A673 (cell line): Measurements from ENCODE around the gene TBX1. TPM values are rescaled to one million over a fixed set of nuclear protein-coding genes. Genes with fewer than 3 reads are reported as not detected.

ENCODE experiments used
- BruUV-seq: library from RNA; stranded (reverse); fragments of 400-500 nt; replicated peaks from 2 replicates; lab custom pipeline; 2021; lab: Mats Ljungman, UMichigan
- CTCF ChIA-PET: fragments of 300-600 bp; sonication (Branson Sonifier 250); formaldehyde crosslinking; loops from one replicate; lab custom pipeline; 2022; ENCODE audit warnings: antibody characterized with exemption; lab: Charles Lee
- POLR2A ChIA-PET: fragments of 300-600 bp; sonication (Branson Sonifier 250); formaldehyde crosslinking; loops from one replicate; lab custom pipeline; 2022; ENCODE audit warnings: antibody characterized with exemption; ENCODE audit not compliant: low non-redundant PET; lab: Charles Lee
- DNase-seq: peaks from one replicate; pipeline ENCODE4 v3.0.0-alpha.2; 2015; ENCODE audit warnings: low spot score
- H3K27ac ChIP-seq: fragments of 200-600 bp; sonication (generic); 2 replicates; pipeline ENCODE4 v1.5.1; 2016; ENCODE audit warnings: mixed run types, low read depth, mild to moderate bottlenecking, mixed read lengths, antibody characterized with exemption, low read length; ENCODE audit not compliant: poor library complexity, severe bottlenecking
- H3K27me3 ChIP-seq: fragments of 200-600 bp; sonication (generic); replicated peaks from 2 replicates; pipeline ENCODE4 v1.6.1; 2017; ENCODE audit warnings: mixed run types, low read depth, mild to moderate bottlenecking, mixed read lengths, antibody characterized with exemption, low read length; ENCODE audit not compliant: insufficient read depth, poor library complexity
- H3K36me3 ChIP-seq: fragments of 200-600 bp; sonication (generic); 2 replicates; pipeline ENCODE4 v1.6.1; 2016; ENCODE audit warnings: mixed run types, mild to moderate bottlenecking, mixed read lengths, antibody characterized with exemption, low read length; ENCODE audit not compliant: insufficient read depth, poor library complexity, severe bottlenecking
- H3K4me1 ChIP-seq: fragments of 200-600 bp; sonication (generic); 2 replicates; pipeline ENCODE4 v1.6.1; 2017; ENCODE audit warnings: mixed run types, mild to moderate bottlenecking, mixed read lengths, antibody characterized with exemption, low read length; ENCODE audit not compliant: insufficient read depth, poor library complexity, severe bottlenecking
- H3K4me3 ChIP-seq: fragments of 200-600 bp; sonication (generic); 2 replicates; pipeline ENCODE4 v1.5.1; 2016; ENCODE audit warnings: low read depth, mixed run types, mild to moderate bottlenecking, mixed read lengths, low read length; ENCODE audit not compliant: poor library complexity, severe bottlenecking
- H3K9me3 ChIP-seq: fragments of 200-600 bp; sonication (generic); 2 replicates; pipeline ENCODE4 v1.6.1; 2016; ENCODE audit warnings: mixed run types, low read depth, mild to moderate bottlenecking, mixed read lengths, antibody characterized with exemption, low read length; ENCODE audit not compliant: poor library complexity, severe bottlenecking
- EZH2 ChIP-seq: fragments of 200-600 bp; sonication (generic); IDR thresholded peaks from 2 replicates; pipeline ENCODE4 v1.6.1; 2017; ENCODE audit warnings: borderline replicate concordance, low read depth, mild to moderate bottlenecking, mixed read lengths, antibody characterized with exemption, low read length; ENCODE audit not compliant: poor library complexity, severe bottlenecking
- intact Hi-C: fragments of 100-400 bp; cut with micrococcal nuclease; formaldehyde crosslinking; loops from one replicate; pipeline ENCODE4 v1.10.0; 2022; ENCODE audit not compliant: unreplicated experiment
- total RNA-seq: library from RNA; stranded (reverse); gene quantifications from 2 replicates; pipeline ENCODE4 v1.2.3, GENCODE V29; 2021
- TF ChIP-seq, protein P1 (sequence below): fragments of 300-800, 200-600 bp; sonication (generic); conservative IDR thresholded peaks from 2 replicates; pipeline ENCODE4 v1.5.1; 2017; ENCODE audit warnings: low read depth, mild to moderate bottlenecking, antibody characterized with exemption, low read length, moderate library complexity, mixed read lengths

TBX1 gene
- total RNA-seq, 1 experiment from 2014 or later, result 3.6 TPM

DNA sequence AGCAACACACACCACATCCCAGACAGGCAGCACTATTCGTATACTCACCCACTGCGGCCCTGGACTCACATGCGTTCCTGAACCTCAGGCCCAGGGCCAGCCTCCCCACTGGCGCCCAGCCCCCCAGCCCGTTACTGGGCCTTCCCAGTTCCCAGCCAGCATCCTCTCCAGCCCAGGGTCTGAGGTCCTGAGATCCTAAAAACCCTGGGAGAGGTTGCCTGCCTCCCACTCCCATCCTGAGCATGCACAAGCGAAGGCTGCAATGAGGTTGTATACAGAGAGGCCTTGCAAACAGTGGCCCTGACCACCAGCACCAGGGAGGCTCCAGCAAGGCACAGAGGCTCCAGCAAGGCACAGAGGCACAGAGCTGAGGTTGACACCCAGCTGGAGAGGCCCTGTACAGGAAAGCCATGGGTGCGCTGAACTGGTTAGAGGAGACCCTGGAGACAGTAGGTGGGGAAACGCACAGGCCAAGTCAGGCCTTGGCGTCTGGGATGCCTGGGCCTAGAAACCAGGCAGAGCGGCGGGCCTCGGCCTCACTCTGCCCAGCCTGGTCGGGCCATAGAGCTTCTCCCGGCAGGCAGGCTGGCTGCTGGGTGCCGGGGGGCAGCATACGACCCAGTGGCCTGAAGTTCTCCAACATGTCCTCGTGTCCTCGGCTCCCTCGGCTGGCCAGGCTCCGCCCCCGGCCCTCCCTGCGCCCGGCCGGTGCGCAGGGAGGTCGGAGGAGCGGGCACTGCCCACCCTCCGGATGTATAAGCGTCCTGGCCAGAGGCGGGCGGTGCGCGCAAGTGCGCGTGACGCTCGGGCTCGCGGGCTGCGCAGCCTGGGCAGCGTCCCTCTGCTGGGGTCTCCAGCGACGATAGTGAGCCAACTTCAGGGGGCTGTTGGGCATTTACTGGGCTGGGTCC, 2.3 kb upstream of the TBX1 start:
- H3K4me3 ChIP-seq, result no peak overlapping the region
- ChIA-PET POLR2A (no interaction called here), CTCF (interaction anchor here (1.0 to 1.3 kb wide), 2 partner anchors 28 to 152 kb away, joined by 3 read pairs; no protein-coding TSS in a partner anchor)
- no peaks in the 10 kb centered on the region for H3K36me3 ChIP-seq
- intact Hi-C loops, result no loop called here
- H3K27me3 ChIP-seq, result peaks cover 54% of the 10 kb centered on the region
- BruUV-seq, result no TSS peak
- peaks cover 15% of the 10 kb centered on the region for H3K4me1 ChIP-seq
- TF ChIP-seq, protein P1, sequence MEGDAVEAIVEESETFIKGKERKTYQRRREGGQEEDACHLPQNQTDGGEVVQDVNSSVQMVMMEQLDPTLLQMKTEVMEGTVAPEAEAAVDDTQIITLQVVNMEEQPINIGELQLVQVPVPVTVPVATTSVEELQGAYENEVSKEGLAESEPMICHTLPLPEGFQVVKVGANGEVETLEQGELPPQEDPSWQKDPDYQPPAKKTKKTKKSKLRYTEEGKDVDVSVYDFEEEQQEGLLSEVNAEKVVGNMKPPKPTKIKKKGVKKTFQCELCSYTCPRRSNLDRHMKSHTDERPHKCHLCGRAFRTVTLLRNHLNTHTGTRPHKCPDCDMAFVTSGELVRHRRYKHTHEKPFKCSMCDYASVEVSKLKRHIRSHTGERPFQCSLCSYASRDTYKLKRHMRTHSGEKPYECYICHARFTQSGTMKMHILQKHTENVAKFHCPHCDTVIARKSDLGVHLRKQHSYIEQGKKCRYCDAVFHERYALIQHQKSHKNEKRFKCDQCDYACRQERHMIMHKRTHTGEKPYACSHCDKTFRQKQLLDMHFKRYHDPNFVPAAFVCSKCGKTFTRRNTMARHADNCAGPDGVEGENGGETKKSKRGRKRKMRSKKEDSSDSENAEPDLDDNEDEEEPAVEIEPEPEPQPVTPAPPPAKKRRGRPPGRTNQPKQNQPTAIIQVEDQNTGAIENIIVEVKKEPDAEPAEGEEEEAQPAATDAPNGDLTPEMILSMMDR, result no peak
- TF ChIP-seq EZH2, result no peak
- no peak for DNase-seq
- H3K9me3 ChIP-seq, result no peaks in the 10 kb centered on the region
- no peak overlapping the region for H3K27ac ChIP-seq

DNA sequence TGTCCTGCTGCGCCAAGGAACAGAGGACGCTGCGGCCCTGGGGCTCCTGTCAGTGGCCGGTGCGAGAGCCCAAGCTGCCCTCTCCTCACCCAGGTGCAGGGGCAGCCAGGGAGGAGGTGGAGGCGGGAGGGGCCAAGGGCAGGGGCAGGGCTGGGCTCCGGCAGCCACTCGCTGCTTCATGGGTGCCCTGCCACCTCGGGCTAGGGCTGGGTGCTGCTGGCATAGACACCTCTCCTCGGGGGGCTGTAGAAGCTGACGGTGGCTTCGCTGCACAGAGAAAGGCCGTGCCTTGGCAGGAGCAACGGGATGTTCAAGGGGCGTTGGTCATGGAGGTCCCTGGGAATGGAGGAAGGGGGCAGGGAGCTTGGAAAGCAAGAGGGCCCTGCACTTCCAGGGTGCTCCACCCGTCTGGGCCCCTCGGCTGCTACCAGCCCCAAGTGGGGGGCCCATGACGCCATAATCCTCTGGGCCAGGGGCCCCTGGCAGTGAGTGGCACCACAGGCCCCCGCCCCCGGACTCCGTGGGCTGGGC, 1.6 kb upstream of the TBX1 start:
- POLR2A ChIA-PET, result no interaction called here
- no TSS peak for BruUV-seq
- Histone ChIP-seq H3K36me3 (no peaks in the 10 kb centered on the region), H3K4me3 (no peak overlapping the region), H3K9me3 (no peaks in the 10 kb centered on the region), H3K27me3 (peaks cover 53% of the 10 kb centered on the region), H3K4me1 (peaks cover 15% of the 10 kb centered on the region), H3K27ac (no peak overlapping the region)
- CTCF ChIA-PET, result interaction anchor here (1.3 kb wide), 1 partner anchor 29 kb away, joined by 3 read pairs; no protein-coding TSS in a partner anchor
- intact Hi-C loops, result no loop called here
- no peak for DNase-seq
- TF ChIP-seq, protein P1, result no peak
- no peak for TF ChIP-seq EZH2

DNA sequence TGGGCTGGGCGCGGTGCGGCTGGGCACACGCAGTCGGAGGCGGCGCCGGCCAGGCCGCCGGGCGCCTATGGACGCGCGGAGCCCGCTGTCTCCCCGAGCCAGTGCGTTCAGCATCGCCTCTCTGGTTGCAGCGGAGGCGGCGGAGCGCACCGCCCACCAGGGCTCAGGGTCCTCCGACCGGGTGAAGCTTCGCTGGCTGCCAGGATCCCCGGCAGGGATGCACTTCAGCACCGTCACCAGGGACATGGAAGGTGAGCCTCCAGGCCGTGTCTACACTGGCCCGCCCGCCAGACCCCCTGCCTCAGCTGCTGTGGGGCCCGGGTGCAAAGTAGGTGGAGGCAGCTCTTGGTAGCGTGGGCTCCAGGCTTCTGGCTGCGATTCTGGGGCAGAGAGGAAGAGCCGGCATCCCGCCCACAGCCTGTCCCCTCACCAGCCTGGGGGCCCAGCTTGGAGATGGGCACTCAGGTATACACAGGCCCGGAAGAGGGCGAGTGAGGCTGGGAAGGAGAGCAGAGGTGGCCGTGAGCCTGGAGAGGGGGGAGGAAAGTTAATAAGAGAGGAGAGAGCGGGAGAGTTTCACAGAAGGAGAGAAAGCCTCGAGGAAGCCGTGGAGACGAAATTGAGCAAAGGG, 1.0 kb upstream of the TBX1 start:
- H3K36me3 ChIP-seq, result no peaks in the 10 kb centered on the region
- no peaks in the 10 kb centered on the region for H3K9me3 ChIP-seq
- intact Hi-C loops, result no loop called here
- peaks cover 47% of the 10 kb centered on the region for H3K27me3 ChIP-seq
- CTCF ChIA-PET, result no interaction called here
- peak; percentile 38 for DNase-seq
- peaks cover 15% of the 10 kb centered on the region for H3K4me1 ChIP-seq
- POLR2A ChIA-PET, result no interaction called here
- TF ChIP-seq, protein P1, result no peak
- no peak for TF ChIP-seq EZH2
- no TSS peak for BruUV-seq
- peak overlapping the region; percentile 34 for H3K4me3 ChIP-seq
- H3K27ac ChIP-seq, result no peak overlapping the region
